ENCODE results near the gene CCNL1.

Gene CCNL1

DNA sequence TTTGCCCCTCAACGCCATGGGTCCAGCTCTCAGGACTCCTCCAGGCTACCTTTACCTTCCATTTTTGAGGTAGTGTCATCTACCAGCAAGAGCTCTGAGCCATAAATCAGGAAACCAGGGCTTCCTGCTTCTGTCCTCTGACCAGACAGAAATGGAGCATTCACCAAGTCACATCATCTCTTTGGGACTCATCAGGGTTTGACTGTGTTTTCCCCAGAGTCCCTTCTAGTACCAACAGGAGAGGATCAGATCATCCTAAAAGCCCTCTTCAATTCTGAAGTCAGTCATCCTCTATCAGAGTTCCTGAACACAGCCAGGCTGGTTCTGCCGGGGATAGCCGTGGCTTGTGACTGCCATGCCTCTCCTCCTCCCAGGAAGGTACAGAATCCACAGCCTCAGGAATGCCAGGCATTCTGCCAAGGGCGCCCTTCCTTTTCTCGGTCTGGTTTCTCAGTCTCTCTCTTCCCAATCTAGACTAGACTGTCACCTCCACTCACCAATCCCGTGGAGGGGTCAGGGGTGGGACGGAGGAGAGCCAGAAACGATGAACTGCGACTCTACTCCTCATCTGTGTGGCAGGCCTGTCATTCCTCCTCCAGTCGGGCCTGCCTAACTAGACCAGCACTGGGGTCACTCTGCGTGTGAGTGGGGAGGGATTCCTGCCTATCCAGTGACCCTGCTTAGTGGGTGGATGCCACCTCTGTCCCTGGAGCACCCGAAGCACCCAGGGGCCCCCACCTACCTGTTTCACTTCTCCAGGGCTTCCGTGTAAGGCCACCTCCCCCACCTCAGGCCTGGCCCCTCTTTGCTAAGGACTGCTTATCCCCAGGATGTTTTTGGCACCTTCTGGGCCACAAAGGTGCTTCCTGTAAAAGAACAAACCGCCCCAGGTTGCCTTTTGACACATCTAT, 30.9 kb downstream of the CCNL1 start:
- Histone ChIP-seq H2AFZ (ENCODE audit: low read depth) (peak overlapping the region; percentile 41; the same call in 1 of the 2 replicates), H3K27ac (no peak overlapping the region), H3K4me2 (peak overlapping the region; percentile 5; the same call in 1 of the 2 replicates), H3K79me2 (ENCODE audit: insufficient read depth, low read depth) (no peaks in the 10 kb centered on the region), H3K4me1 (ENCODE audit: low read depth, poor library complexity, severe bottlenecking) (peaks cover 90% of the 10 kb centered on the region), H3K4me3 (IDR thresholded peaks at IDR 0.05; ENCODE audit: insufficient read depth, low read depth, low read length) (no peak overlapping the region), H3K9ac (no peak overlapping the region), H3K27me3 (ENCODE audit: insufficient read depth, low read depth) (no peaks in the 10 kb centered on the region), H3K36me3 (ENCODE audit: insufficient read depth) (no peaks in the 10 kb centered on the region), H4K20me1 (ENCODE audit: insufficient read depth) (no peaks in the 10 kb centered on the region)
- TF ChIP-seq, protein P1, sequence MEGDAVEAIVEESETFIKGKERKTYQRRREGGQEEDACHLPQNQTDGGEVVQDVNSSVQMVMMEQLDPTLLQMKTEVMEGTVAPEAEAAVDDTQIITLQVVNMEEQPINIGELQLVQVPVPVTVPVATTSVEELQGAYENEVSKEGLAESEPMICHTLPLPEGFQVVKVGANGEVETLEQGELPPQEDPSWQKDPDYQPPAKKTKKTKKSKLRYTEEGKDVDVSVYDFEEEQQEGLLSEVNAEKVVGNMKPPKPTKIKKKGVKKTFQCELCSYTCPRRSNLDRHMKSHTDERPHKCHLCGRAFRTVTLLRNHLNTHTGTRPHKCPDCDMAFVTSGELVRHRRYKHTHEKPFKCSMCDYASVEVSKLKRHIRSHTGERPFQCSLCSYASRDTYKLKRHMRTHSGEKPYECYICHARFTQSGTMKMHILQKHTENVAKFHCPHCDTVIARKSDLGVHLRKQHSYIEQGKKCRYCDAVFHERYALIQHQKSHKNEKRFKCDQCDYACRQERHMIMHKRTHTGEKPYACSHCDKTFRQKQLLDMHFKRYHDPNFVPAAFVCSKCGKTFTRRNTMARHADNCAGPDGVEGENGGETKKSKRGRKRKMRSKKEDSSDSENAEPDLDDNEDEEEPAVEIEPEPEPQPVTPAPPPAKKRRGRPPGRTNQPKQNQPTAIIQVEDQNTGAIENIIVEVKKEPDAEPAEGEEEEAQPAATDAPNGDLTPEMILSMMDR (conservative IDR thresholded peaks at IDR 0.05; ENCODE audit: low read depth, low read length) = no peak

DNA sequence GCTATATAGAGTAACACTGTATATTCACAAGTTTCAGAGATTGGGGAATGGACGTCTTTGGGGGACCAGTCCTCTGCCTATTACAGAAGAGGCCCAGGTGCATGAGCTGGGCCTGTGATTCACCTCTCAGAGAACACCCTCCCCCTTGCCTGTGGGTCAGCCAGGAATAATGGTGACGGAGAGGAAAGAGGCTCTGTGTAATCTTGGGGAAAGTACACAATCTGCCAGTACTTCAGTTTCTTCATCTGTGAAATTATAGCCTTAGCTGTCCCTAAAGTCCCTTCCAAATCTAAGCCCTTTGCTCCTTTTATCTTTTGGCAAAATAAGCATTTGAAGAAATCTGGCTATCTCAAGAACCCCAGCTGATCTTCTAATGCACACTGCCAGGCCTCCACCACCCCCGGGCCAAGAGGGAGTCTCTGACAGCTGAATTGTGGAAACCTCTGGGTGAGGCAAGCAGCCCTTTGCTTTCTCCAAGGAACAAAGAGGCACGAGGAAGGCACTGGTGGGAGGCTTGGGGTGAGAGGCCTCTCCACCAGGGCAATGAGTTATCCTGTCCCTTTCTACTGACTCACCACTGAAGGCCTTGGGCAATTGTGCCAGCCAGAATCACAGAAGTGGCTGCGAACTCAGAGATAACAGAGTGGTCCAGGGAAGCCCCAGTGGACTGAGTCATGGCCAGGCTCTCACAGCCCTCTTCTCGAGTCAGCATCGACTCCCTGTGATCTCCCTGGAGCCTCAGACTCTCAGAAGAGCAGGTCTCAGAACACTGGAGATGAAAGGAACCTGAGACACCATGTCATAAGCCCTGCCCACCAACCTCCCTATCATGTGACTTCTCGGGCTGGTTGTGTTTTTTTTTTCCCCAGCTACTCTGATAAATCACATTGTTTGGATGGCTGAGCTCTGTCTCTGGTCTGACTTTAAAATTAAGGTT, 31.8 kb downstream of the CCNL1 start:
- no peaks in the 10 kb centered on the region for H3K79me2 ChIP-seq (ENCODE audit: insufficient read depth, low read depth)
- peak overlapping the region; percentile 41; the same call in 1 of the 2 replicates for H2AFZ ChIP-seq (ENCODE audit: low read depth)
- H3K27me3 ChIP-seq (ENCODE audit: insufficient read depth, low read depth) = no peaks in the 10 kb centered on the region
- no peak overlapping the region for H3K27ac ChIP-seq
- no peaks in the 10 kb centered on the region for H4K20me1 ChIP-seq (ENCODE audit: insufficient read depth)
- no peak overlapping the region for H3K9ac ChIP-seq
- H3K36me3 ChIP-seq (ENCODE audit: insufficient read depth) = no peaks in the 10 kb centered on the region
- TF ChIP-seq, protein P1 (conservative IDR thresholded peaks at IDR 0.05; ENCODE audit: low read depth, low read length) = no peak
- peak overlapping the region; percentile 5; the same call in 1 of the 2 replicates for H3K4me2 ChIP-seq
- peaks cover 80% of the 10 kb centered on the region for H3K4me1 ChIP-seq (ENCODE audit: low read depth, poor library complexity, severe bottlenecking)
- H3K4me3 ChIP-seq (IDR thresholded peaks at IDR 0.05; ENCODE audit: insufficient read depth, low read depth, low read length) = no peak overlapping the region

DNA sequence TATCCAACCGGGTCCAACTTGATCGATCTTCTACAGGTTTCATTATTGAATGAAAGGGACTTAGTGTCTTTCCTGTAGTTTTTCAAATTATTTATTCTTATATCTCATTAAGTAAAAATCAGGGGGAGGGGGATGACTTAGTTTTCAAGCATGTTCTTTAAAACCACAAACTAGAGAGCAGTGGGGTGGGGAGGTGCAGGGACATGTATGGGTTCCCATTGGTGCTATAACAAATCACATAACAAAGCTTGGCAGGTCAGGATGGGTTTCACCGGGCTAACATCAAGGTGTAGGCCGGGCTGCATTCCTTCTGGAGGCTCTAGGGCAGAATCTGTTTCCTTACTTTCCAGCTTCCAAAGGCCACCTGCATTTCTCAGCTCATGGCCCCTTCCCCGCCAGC, 32.7 kb downstream of the CCNL1 start:
- Histone ChIP-seq H3K27ac (no peak overlapping the region), H3K4me1 (ENCODE audit: low read depth, poor library complexity, severe bottlenecking) (peaks cover 72% of the 10 kb centered on the region)

DNA sequence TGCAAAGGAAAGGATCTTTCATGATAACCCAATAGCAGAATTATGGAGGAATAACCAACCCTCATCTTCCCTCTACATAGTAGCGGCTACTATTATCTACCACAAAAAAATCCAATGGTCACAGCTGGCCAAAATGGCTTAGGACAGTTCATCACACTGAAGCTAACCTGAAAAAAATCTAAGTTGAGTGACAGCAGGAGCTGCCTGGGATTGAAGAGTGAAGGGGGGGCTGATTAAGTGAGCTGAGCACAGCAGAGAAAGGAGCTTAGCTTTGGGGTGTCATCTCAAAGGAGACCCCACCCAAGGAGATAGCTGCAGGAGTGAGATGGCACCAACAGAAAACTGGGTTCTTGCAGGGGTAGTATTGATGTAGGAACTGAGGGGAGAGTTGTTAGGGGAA, 33.6 kb downstream of the CCNL1 start:
- H3K4me2 ChIP-seq = no peak overlapping the region
- TF ChIP-seq, protein P1 (conservative IDR thresholded peaks at IDR 0.05; ENCODE audit: low read depth, low read length) = no peak
- H3K27ac ChIP-seq = no peak overlapping the region
- peaks cover 63% of the 10 kb centered on the region for H3K4me1 ChIP-seq (ENCODE audit: low read depth, poor library complexity, severe bottlenecking)
- H3K4me3 ChIP-seq (IDR thresholded peaks at IDR 0.05; ENCODE audit: insufficient read depth, low read depth, low read length) = no peak overlapping the region
- no peak overlapping the region for H3K9ac ChIP-seq
- no peaks in the 10 kb centered on the region for H4K20me1 ChIP-seq (ENCODE audit: insufficient read depth)
- no peaks in the 10 kb centered on the region for H3K36me3 ChIP-seq (ENCODE audit: insufficient read depth)
- no peaks in the 10 kb centered on the region for H3K27me3 ChIP-seq (ENCODE audit: insufficient read depth, low read depth)
- H2AFZ ChIP-seq (ENCODE audit: low read depth) = no peak overlapping the region
- no peaks in the 10 kb centered on the region for H3K79me2 ChIP-seq (ENCODE audit: insufficient read depth, low read depth)

More for the DNA sequence above, 32.7 kb downstream of the CCNL1 start:
- TF ChIP-seq, protein P1 (conservative IDR thresholded peaks at IDR 0.05; ENCODE audit: low read depth, low read length) = no peak
- Histone ChIP-seq H3K36me3 (ENCODE audit: insufficient read depth) (no peaks in the 10 kb centered on the region), H2AFZ (ENCODE audit: low read depth) (no peak overlapping the region), H3K4me3 (IDR thresholded peaks at IDR 0.05; ENCODE audit: insufficient read depth, low read depth, low read length) (no peak overlapping the region), H3K27me3 (ENCODE audit: insufficient read depth, low read depth) (no peaks in the 10 kb centered on the region), H3K4me2 (no peak overlapping the region), H3K9ac (no peak overlapping the region), H3K79me2 (ENCODE audit: insufficient read depth, low read depth) (no peaks in the 10 kb centered on the region), H4K20me1 (ENCODE audit: insufficient read depth) (no peaks in the 10 kb centered on the region)

All from KMS-11 (cell line).